COLO668 (cell line): ENCODE results near the gene ARAP1.
A peak's percentile ranks its signal among the peaks of the same experiment; 100 is the strongest.

Source experiments
- DNase-seq: peaks from one replicate; lab custom pipeline; 2025; ENCODE audit not compliant: unreplicated experiment; lab: John Stamatoyannopoulos, UW

ARAP1 gene

DNA sequence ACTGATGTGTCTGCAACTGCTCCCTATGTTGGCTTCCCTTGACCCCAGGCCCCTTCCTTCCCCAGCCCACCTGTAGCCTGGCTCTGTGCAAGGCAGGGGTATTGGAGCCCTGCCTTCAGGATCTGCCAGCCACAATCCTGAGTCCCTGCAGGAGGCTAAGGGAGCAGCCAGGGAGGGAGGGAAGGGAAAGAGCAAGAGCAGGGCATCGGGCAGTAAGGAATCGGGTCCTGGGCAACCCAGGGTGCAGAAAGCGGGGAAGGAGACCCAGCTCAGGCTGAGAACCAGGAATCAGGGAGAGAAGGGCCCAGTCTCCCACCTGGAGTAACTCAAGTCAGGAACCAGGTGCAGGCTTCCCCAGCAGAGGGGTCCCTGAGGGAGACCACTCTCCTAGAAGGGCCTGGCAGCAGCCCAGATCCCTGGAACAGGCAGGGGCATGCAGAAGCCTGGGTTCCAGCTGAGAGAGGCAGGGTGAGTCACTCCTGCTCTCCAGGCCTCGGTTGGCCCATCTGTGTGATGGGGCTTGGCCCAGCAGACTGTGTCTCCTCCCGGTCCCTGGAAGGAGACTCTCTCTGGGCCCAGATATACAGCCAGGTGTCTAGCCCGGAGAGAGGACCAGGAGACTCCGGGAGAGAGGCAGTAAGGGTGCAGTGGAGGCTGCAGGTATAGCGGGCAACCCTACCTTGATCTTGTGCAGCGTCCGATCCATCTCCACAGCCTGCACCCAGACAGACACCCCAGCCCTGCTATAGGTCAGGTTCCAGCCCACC, 28.3 kb upstream of the ARAP1 start:
- no peak for DNase-seq

- DNase-seq: no peak
Observed at GRCh38 chr11:72779495-72780128, 27.4 kb upstream of the ARAP1 start.

DNA sequence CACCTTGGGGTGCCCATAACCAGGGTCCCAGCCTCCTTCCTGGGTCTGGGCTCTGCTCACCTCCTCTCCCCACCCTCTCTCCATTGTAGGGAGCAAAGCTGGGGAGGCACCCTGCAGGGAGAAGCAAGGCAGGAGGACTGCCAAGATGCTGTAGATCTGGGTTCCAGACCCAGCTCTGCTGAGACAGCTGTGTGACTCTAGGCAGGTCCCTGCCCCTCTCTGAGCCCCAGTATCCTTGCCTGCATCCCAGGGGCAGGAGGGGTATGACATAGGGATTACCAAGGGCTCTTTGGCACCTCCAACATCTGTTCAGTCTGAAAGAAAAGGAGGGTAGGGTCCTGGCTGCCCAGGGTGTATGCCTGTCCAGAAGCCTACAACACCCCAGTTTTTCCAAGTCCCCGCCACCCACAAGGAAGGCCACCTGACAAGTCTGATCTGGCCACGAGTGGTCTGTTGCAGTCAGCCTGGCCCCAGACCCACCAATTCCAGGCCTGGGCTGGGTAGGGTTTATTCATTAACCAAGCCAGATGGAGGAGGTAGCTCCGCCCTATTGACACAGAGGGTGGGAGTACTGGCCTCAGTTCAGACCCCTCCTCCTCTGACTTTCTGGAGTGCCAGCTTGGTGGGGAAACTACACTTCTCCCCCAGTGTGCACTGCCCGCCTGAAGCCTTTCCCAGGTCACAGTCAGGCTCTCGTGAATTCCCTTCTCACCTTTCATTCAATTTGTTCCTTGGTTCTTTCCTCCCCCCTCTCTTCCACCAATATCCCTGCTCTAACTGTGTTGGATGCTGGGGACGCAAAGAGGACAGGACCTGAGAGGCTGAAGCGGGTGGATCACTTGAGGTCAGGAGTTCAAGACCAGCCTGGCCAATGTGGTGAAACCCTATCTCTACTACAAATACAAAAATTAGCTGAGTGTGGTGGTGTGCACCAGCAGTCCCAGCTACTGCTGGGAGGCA, 26.6 kb upstream of the ARAP1 start:
- peak; percentile 46 for DNase-seq

GRCh38 chr11:72777755-72778278, 25.6 kb upstream of the ARAP1 start:
- peak; percentile 53 for DNase-seq

GRCh38 chr11:72776844-72777754, 24.9 kb upstream of the ARAP1 start:
- peak; percentile 51 for DNase-seq

GRCh38 chr11:72776117-72776843, 24.1 kb upstream of the ARAP1 start:
- no peak for DNase-seq

- no peak for DNase-seq
Observed at GRCh38 chr11:72775288-72776110, 23.3 kb upstream of the ARAP1 start.

DNA sequence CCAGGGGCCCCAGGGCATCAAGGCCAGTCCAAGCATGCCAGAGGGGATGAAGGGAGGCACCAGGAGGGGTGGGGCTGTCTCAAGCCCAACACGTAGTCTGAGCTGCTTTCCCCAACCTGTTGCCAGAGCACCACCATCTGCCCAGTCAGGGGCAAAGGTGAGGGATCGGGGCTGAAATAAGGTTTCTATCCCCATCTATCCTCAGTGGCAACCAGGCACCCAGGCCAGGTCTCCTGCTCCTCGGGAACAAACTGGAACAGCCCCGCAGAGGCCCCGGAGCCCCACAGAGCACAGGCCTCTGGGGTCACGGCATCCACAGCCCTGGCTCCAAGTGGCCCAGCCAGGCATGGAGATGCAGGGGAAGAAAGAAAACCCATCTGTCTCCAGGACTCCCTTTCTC, 22.3 kb upstream of the ARAP1 start:
- DNase-seq: no peak

GRCh38 chr11:72773696-72774095, 21.5 kb upstream of the ARAP1 start:
- no peak for DNase-seq

DNA sequence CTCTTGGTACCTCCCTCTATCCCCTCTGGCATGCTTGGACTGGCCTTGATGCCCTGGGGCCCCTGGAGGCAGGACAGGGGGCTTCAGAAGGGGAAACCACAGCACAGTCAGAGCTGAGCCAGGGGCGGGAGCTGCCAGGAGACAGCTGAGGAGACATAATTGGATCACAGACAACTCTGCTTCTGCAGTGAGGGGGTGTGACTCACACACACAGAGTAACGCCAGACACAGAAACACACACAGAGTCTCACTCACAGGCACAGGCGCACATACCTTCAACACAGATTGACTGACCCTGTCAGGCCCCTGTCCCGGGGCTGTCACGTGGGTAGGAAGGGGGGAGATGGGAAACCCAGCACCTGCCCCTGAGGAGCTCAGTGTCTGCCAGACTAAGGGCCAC, 21.1 kb upstream of the ARAP1 start:
- peak; percentile 12 for DNase-seq

DNA sequence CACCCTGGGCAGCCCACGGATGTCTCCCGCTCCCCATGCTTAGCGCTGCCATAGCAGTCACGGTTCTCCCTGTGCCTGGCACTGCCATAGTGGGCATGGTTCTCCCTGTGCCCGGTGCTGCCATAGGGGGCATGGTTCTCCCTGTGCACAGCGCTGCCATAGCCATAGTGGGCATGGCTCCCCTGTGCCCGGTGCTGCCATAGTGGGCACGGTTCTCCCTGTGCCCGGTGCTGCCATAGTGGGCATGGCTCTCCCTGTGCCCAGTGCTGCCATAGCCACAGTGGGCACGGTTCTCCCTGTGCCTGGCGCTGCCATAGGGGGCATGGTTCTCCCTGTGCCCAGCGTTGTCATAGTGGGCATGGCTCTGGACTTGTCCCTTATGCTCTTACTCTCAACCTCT, 19.9 kb upstream of the ARAP1 start:
- DNase-seq: no peak

DNA sequence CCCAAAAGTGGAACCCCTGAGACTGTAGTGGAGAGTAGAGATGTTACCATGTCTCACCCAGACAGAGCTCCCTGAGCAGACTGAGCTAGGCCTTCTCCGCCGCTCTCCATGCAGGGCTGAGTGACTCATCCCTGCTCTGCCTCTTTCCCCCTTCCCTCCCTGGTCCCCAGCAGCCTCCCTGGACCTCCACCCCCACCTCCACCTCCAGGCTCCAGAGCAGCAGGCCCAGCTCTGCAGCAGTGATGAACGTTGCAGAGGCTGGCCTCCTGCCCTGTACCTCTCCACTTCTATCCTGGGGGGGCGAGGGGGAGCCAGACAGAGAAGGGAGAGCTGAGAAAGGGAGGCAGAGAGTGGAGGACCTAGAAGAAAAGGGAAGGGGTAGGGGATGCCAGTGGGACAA, 19.3 kb upstream of the ARAP1 start:
- DNase-seq: no peak

DNA sequence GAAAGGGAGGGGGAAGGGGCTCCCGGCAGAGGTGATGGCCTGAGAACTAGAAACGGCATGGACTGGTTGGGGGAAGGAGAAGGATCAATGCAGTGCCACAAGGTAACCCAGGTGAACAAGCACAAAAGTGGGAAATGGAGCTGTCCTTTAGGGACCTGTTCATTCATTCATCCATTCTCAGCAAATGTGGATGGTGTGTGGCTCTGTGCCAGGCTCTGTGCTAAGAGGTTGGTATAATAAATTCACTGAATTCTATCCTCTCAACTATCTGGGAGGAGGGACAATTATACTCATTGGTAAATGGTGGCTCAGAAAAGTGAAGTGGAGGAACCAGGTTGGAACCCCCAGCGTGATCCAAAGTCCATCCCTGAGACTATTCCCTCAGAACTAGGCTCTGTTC, 18.6 kb upstream of the ARAP1 start:
- no peak for DNase-seq

- DNase-seq: no peak
Observed at GRCh38 chr11:72769680-72770079, 17.5 kb upstream of the ARAP1 start.

GRCh38 chr11:72768581-72768980, 16.4 kb upstream of the ARAP1 start:
- DNase-seq: no peak

GRCh38 chr11:72767203-72768062, 15.2 kb upstream of the ARAP1 start:
- no peak for DNase-seq

DNA sequence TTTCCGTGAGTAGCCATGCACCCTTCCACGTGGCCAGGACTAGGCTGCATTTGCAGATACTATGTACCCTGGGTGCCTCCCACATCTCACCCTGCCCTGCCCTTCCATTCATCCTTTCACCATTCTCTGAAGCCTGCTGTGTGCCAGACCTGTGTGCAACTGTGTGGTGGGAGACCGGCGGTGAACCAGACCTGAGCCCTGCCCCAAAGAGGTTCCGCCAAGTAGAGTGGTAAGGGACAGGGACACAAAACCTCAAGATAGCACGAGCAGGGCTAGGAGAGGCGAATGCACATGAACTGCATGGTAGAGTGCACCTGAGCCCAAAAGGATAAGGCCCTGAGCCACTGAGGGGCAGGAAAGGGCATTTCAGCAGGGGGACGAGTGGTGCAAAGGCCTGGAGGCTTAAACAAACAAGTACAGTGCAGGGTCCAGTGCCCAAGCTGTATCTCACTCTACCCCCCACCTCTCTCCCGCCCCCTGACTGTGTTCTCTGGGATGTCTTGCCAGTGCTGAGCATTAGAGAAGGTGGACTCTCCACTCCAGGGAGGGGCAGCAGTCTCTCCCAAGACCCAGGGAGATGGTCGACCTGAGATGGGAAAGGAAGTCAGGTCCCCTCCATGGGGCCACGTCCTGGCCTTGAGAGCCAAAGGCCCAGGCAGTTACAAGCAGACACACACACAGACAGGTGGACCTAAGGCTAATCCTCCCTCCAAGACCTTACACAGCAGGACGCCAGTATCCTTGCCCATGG, 14.1 kb upstream of the ARAP1 start:
- DNase-seq: no peak
